ENCODE data around the gene RBM33. TPM values are rescaled to one million over a fixed set of nuclear protein-coding genes. Genes with fewer than 3 reads are reported as not detected.

Gene RBM33
- total RNA-seq, 2 experiments from 2014 or later: 67.6 to 81.1 TPM

DNA sequence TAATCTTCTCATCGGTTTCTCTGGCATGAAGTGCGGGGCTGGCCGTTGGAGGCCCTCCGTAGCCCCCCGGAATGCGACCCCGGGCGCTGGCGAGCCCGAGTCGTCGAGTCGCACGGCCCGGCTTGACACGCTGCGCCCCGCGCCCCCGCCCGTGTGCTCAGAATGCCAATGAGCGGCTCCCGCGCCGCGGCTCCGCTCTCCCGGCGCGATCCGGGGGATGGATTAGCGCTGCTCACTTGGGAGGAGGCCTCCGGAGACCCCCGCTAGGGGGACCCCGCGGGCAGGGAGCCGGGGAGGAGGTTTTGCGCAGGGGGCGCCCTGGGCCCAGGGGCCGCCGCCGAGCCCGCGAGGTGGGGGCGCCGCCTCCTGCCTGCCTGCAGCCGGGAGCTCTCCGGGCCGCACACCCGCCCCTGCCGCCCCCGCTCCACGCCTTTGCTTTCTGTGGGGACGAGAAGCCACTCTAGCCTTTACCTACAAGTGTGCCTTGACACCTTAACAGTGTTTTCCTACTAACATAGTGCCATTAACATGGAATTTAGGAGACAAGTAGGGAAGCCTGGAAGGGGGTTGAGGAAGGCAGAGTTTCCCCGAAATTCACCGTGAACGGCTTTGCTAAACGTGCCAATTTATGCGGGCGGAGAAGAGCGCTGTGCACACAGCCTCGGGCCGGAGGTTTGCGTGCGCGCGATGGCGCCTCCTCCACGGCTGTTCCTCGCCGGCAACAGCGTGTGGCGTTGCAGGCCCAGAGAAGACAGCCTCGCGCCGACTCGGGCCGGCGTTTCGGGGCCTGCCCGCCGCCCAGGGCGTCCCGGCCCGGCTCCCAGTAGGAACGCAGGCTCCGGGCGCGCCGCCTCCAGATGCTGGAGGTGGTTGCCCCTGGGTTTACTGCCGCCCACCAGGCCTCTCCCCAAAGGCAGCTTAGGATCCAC, 160.7 kb downstream of the RBM33 start:
- H3K27me3 Mint-ChIP-seq: peaks cover 52% of the 10 kb centered on the region
- intact Hi-C loops (cut with DNase I, micrococcal nuclease): loop anchor here (1.0 to 10.0 kb wide), 12 partner anchors 157 to 1470 kb away; partner anchors contain the start of gene EN2 (in 1 of the 2)
- ATAC-seq: peak; percentile 78
- H3K4me1 Mint-ChIP-seq: peaks cover 18% of the 10 kb centered on the region
- no peaks in the 10 kb centered on the region for H3K9me3 Mint-ChIP-seq (ENCODE audit: low read depth)
- DNase-seq: peak; percentile 78
- CTCF ChIA-PET: no interaction called here
- H3K4me3 Mint-ChIP-seq: no peak overlapping the region
- H3K27ac Mint-ChIP-seq: no peak overlapping the region
- H3K36me3 Mint-ChIP-seq (ENCODE audit: low read depth): no peaks in the 10 kb centered on the region
- POLR2A ChIA-PET: no interaction called here

DNA sequence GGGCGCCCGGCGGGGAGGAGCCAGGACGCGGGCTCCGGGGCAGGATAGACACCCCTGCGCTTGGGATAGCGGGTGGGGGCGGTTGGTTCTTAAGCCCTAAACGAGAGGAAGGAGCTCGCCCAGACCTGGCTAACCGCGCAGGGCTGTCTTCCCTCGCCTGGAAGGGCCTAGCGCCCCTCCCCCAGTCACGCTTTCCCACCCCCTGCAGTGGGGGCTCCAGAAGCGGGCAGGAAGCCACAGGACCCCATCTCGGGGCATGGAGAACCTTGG, 161.3 kb downstream of the RBM33 start:
- CTCF ChIA-PET: no interaction called here

DNA sequence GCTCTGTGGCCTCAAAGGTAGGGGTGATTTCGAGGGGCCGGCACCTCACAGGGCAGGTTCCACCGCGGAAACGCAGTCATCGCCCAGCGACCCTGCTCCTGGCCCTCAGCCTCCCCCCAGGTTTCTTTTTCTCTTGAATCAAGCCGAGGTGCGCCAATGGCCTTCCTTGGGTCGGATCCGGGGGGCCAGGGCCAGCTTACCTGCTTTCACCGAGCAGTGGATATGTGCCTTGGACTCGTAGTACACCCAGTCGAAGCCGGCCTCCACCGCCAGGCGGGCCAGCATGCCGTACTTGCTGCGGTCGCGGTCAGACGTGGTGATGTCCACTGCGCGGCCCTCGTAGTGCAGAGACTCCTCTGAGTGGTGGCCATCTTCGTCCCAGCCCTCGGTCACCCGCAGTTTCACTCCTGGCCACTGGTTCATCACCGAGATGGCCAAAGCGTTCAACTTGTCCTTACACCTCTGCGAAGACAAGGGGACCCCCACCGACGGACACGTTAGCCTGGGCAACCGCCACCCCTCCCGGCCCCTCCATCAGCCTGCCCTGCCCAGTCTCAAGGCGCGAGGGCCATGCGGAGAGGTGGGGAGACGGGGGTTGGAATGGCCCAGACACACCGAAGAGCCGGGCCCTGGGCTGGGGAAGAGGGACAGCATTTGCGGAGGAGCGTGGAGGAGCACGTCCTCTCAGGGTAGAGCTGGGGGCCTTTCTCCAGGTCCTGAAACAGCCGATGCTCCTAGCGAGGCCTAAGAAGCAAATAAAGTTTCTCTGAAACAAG, 161.8 kb downstream of the RBM33 start:
- Mint-ChIP-seq H3K36me3 (ENCODE audit: low read depth) (no peaks in the 10 kb centered on the region), H3K27me3 (peaks cover 53% of the 10 kb centered on the region), H3K4me3 (no peak overlapping the region), H3K9me3 (ENCODE audit: low read depth) (no peaks in the 10 kb centered on the region), H3K4me1 (peaks cover 18% of the 10 kb centered on the region), H3K27ac (no peak overlapping the region)
- CTCF ChIA-PET: no interaction called here
- POLR2A ChIA-PET: no interaction called here
- DNase-seq (no peak), ATAC-seq (no peak)
- intact Hi-C loops (cut with DNase I, micrococcal nuclease): loop anchor here (5.0 to 10.0 kb wide), 9 partner anchors 156 to 1469 kb away; partner anchors contain the start of gene EN2 (in 1 of the 2)

More for the DNA sequence above, 161.3 kb downstream of the RBM33 start:
- intact Hi-C loops (cut with DNase I, micrococcal nuclease): loop anchor here (1.0 to 10.0 kb wide), 12 partner anchors 157 to 1469 kb away; partner anchors contain the start of gene EN2 (in 1 of the 2)
- peaks cover 53% of the 10 kb centered on the region for H3K27me3 Mint-ChIP-seq
- H3K27ac Mint-ChIP-seq: no peak overlapping the region
- H3K4me3 Mint-ChIP-seq: no peak overlapping the region
- H3K4me1 Mint-ChIP-seq: peaks cover 18% of the 10 kb centered on the region
- H3K36me3 Mint-ChIP-seq (ENCODE audit: low read depth): no peaks in the 10 kb centered on the region
- POLR2A ChIA-PET: no interaction called here
- DNase-seq (no peak), ATAC-seq (peak; percentile 5)
- H3K9me3 Mint-ChIP-seq (ENCODE audit: low read depth): no peaks in the 10 kb centered on the region

DNA sequence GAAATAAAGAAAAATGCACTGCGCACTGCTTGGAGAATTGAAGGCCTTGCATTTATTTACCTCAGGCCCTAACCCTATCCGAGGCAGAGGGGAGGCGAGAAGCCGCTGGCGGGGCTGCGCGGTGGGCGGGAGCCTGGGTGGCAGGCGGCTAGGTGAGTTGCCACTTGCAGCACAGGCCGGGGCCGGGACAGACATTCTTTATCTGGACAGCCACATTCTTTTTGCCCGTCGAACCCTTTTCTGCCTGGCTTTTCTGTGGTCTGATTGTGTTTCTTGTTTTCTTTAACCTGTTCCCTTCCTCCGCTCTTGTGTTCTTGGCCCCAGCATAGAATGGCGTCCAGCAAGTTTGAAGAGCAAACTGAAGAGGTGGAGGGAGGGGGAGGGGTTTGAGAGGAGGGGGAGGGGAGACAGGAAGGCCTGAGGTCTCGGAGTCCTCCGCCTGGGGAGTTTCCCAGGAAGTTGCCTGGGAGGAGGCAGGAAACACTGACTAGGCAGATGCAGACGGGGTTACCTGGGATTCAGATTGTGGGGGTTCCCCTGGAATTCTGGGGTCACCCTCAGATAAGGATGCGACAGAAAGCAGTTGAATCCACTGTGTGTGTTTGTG, 162.7 kb downstream of the RBM33 start:
- H3K36me3 Mint-ChIP-seq (ENCODE audit: low read depth): no peaks in the 10 kb centered on the region
- intact Hi-C loops (cut with DNase I, micrococcal nuclease): loop anchor here (5.0 to 10.0 kb wide), 9 partner anchors 155 to 1468 kb away; partner anchors contain the start of gene EN2 (in 1 of the 2)
- H3K4me1 Mint-ChIP-seq: peaks cover 25% of the 10 kb centered on the region
- ATAC-seq: no peak
- peaks cover 58% of the 10 kb centered on the region for H3K27me3 Mint-ChIP-seq
- no peak for DNase-seq
- CTCF ChIA-PET: no interaction called here
- no peak overlapping the region for H3K27ac Mint-ChIP-seq
- H3K9me3 Mint-ChIP-seq (ENCODE audit: low read depth): no peaks in the 10 kb centered on the region
- H3K4me3 Mint-ChIP-seq: no peak overlapping the region
- POLR2A ChIA-PET: no interaction called here

DNA sequence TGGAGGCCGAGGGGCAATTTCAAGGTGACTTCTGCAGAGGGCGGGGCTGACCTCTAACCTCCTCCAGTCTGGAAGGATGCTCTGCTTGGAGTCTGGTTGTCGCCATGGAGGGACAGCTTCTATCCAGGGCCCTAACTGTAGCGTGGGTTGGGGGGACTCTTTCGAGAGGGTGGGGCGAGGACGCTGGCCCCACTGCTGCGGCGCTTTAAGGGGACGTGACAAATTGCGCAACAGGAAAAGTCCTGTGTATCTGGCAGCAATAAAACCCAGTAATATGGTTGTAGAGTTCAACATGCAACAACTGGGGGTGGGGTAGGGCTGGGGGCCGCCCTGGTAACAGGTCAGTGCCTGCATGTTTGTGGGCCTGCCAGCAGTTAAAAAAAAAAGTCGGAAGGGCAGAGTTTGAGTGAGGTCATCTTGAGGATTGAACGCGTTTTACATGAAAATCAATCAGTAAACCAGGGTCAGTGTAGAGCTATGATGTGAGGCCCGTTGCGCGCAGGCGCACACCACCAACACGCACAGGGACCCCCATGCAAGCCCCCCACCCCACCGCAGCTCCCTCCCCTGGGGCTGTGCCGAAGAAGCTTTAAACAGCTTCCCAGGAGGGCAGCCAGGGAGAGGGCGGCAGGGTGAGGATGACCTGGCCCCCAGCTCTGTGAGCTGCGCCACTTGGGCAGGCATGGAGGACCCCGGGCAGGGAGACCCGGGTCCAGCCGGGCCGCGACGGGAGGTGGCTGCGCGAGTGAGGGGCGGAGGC, 163.5 kb downstream of the RBM33 start:
- H3K27me3 Mint-ChIP-seq: peaks cover 60% of the 10 kb centered on the region
- no peak overlapping the region for H3K27ac Mint-ChIP-seq
- H3K36me3 Mint-ChIP-seq (ENCODE audit: low read depth): no peaks in the 10 kb centered on the region
- DNase-seq (no peak), ATAC-seq (no peak)
- intact Hi-C loops (cut with DNase I, micrococcal nuclease): loop anchor here (5.0 to 10.0 kb wide), 9 partner anchors 154 to 1467 kb away; partner anchors contain the start of gene EN2 (in 1 of the 2)
- peaks cover 26% of the 10 kb centered on the region for H3K4me1 Mint-ChIP-seq
- ChIA-PET POLR2A (no interaction called here), CTCF (no interaction called here)
- no peaks in the 10 kb centered on the region for H3K9me3 Mint-ChIP-seq (ENCODE audit: low read depth)
- no peak overlapping the region for H3K4me3 Mint-ChIP-seq

DNA sequence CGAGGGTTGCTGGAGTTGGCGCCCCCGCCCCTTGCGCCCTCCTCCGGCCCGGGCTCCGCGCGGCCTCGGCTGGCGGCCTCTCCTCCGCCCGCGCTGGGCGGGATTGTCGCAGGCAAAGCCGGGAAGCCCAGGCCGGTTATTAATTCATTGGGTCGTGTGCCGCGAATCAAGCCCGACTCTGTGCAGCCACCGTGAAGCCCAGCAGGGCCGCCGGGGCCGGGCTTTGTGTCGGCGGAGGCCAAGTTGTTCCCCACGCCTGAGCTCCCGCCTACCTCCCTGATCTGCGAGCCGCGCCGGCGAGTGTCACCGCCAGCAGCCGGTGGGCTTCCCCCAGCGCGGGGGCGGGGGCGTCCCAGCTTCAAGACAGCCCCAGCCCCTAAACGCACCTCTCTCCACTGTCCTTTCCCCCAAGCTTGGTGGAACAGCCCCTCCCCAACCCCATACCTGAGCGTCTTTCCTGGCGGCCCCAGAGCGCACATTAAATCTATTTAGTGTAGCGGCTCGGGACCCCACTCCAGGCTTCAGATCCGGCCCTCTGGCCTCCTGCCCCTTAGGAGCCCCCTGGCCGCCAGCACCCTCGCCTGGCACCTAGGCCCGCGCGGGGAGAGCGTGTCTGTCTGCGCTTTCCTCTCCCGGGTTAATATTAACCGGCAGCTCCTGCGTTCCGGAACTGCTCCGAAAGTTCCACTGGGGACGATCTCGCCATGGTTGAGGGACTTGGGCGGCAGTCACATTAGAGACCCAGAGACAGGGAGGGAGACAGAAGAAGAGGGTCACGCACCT, 164.3 kb downstream of the RBM33 start:
- H3K9me3 Mint-ChIP-seq (ENCODE audit: low read depth): no peaks in the 10 kb centered on the region
- ATAC-seq: no peak
- H3K27ac Mint-ChIP-seq: no peak overlapping the region
- no peak overlapping the region for H3K4me3 Mint-ChIP-seq
- H3K4me1 Mint-ChIP-seq: peaks cover 24% of the 10 kb centered on the region
- no peaks in the 10 kb centered on the region for H3K36me3 Mint-ChIP-seq (ENCODE audit: low read depth)
- ChIA-PET POLR2A (no interaction called here), CTCF (interaction anchor here (0.6 to 0.9 kb wide), 3 partner anchors 326 to 1025 kb away, joined by 3 to 5 read pairs (median 3); no protein-coding TSS in a partner anchor)
- intact Hi-C loops (cut with DNase I, micrococcal nuclease): loop anchor here (5.0 to 10.0 kb wide), 9 partner anchors 154 to 1466 kb away; partner anchors contain the start of gene EN2 (in 1 of the 2)
- H3K27me3 Mint-ChIP-seq: peaks cover 61% of the 10 kb centered on the region
- no peak for DNase-seq

DNA sequence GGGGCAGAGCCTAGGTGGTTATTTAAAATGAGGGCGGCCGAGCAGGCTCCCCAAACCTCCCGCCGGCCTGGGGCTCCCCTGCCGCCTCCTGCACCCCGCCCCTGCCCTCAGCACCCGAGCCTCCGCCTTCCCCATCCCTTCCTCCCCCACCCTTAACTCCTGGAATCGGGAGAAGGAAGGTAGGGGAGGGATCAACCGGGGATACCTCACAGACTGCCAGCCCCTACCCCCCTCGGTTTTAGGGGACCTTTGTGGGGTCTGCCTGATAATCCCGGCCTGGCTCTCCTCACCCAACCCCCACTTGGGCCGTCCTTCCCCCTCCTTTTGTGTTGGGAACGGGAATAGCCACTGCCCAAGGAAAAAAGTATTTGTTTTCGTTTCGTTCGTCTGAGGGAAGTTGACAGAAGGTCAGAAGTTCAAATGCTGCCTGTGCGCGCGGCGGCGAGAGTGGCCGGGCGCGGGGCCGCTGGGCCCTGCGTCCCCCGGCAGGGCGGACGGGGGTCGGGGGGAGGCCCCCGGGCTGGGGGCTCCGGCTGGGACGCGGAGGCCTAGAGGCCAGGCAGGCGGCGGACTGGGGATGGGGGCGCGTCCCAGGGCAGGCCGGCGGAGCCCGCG, 165.0 kb downstream of the RBM33 start:
- Mint-ChIP-seq H3K4me1 (peaks cover 21% of the 10 kb centered on the region), H3K27me3 (peaks cover 63% of the 10 kb centered on the region), H3K27ac (no peak overlapping the region), H3K9me3 (ENCODE audit: low read depth) (no peaks in the 10 kb centered on the region), H3K4me3 (no peak overlapping the region), H3K36me3 (ENCODE audit: low read depth) (no peaks in the 10 kb centered on the region)
- intact Hi-C loops (cut with DNase I, micrococcal nuclease): loop anchor here (5.0 to 10.0 kb wide), 9 partner anchors 153 to 1465 kb away; partner anchors contain the start of gene EN2 (in 1 of the 2)
- DNase-seq (no peak), ATAC-seq (no peak)
- ChIA-PET CTCF (interaction anchor here (0.9 kb wide), 1 partner anchor 325 kb away, joined by 3 read pairs; no protein-coding TSS in a partner anchor), POLR2A (no interaction called here)

DNA sequence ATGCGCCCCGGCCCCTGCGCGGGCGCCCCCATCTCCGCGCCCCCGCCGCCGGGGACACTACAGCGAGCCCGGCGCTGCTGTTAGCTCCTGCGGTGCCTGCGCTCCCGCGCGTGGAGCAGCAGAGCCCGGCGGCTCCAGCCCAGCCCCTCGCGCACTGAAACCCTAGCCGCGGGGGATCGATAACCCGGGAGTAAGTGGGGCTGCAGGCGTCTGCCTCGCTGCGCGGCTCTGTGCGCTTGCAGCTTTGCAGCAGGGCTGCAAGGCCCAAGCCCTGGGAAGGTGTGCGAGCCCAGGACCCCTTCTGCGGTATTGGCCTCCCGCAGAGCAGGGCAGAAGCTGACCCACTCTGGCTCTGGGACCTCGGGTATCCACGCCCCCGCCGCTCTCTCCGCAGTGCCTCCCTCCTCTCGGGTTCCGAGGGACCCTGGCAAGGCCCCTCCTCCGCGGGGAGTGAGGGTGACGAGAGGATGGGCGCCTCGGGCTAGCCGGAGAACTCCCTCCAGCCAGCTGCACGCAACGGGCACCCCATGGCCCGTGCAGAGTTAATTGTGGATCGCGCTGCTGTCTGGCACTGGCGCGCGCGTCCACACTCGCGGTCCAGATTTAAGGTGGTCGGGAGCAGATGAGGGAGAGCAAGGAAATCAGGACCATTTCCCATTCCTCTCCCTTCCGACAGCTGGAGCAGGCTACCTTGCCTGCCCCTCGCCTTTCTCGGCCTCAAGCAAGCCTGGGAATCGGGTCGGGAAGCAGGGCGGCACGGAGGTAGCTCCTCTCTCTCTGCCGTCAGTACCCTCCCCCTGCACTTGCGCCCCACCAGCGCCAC, 165.7 kb downstream of the RBM33 start:
- CTCF ChIA-PET: no interaction called here
- Mint-ChIP-seq H3K9me3 (ENCODE audit: low read depth) (no peaks in the 10 kb centered on the region), H3K27me3 (peaks cover 64% of the 10 kb centered on the region), H3K4me1 (peaks cover 20% of the 10 kb centered on the region), H3K4me3 (no peak overlapping the region), H3K27ac (no peak overlapping the region), H3K36me3 (ENCODE audit: low read depth) (no peaks in the 10 kb centered on the region)
- DNase-seq: no peak
- POLR2A ChIA-PET: no interaction called here
- no peak for ATAC-seq
- intact Hi-C loops (cut with DNase I, micrococcal nuclease): loop anchor here (5.0 to 10.0 kb wide), 10 partner anchors 152 to 1465 kb away; partner anchors contain the start of genes EN2 (in 1 of the 2) and MNX1 (in 1 of the 2)

DNA sequence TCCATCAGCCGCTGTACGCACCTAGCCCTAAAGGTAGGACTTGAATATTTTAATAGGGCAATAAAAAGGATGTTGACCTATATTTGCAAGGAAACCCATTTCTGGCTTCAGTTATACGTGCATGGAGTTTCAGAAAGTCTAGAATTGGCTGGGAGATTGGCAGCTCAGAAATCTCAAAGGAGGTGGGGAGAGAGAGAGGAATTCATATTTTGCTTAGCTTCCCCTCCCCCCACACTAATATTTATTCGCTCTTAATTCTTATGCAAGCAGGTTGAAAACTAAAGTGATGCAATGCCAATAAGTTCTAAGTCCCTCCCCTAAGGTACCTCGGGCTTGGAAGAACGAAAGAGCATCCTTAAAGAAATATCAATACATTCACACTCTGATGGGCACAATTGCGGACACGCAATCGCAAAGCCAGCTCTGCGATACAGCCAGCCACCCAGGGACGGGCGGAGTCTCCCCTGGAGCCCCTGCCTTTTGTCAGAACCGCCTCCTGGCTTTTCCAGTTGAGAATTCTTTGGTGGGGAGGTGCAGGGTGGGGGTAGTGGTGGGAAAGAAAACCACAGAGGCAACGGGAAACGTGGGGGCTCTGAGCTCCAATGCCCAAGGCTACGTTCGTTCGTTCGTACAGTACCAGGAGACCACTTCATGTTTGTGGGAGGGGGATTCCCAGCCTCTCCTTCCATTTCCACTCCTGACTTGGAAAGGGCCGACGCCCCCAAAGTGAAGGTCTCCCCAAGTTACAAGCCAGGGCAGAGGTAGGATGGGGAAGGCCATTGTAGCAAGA, 166.5 kb downstream of the RBM33 start:
- intact Hi-C loops (cut with DNase I, micrococcal nuclease): loop anchor here in 1 of 2 experiments (5.0 kb wide), 1 partner anchor 1201 kb away; the partner anchor contains the start of gene MNX1
- H3K4me1 Mint-ChIP-seq: peaks cover 23% of the 10 kb centered on the region
- no peaks in the 10 kb centered on the region for H3K36me3 Mint-ChIP-seq (ENCODE audit: low read depth)
- no peak overlapping the region for H3K27ac Mint-ChIP-seq
- H3K27me3 Mint-ChIP-seq: peaks cover 64% of the 10 kb centered on the region
- H3K4me3 Mint-ChIP-seq: no peak overlapping the region
- H3K9me3 Mint-ChIP-seq (ENCODE audit: low read depth): no peaks in the 10 kb centered on the region
- ATAC-seq: no peak
- POLR2A ChIA-PET: no interaction called here
- DNase-seq: no peak
- CTCF ChIA-PET: no interaction called here
